A549 (cell line): Measurements from ENCODE around the gene NHERF1. TPM values are rescaled to one million over a fixed set of nuclear protein-coding genes. Genes with fewer than 3 reads are reported as not detected.
A peak's percentile ranks its signal among the peaks of the same experiment; 100 is the strongest.

Experiments used
- ATAC-seq, 2 experiments: fragments of 200-7000 bp in 1 of 2; fragments of >200 bp in 1 of 2; cut with Nextera tagmentation in 1 of 2; cut with Tn5 transposase in 1 of 2; 3 replicates each; pipeline versions ENCODE4 v1.8.0 to v1.9.1; 2018 to 2020; ENCODE audit warnings: mild to moderate bottlenecking in 1 of 2, moderate library complexity in 1 of 2
- CTCF ChIA-PET: fragments of 300-600 bp; sonication (Branson Sonifier 250); formaldehyde crosslinking; extraction: SDS; loops from one replicate; lab custom pipeline; 2021; ENCODE audit warnings: antibody characterized with exemption, inconsistent platforms; lab: Yijun Ruan, JAX
- POLR2A ChIA-PET: fragments of 350-600 bp; formaldehyde crosslinking; extraction: SDS; loops from one replicate; lab custom pipeline; 2021; ENCODE audit warnings: antibody characterized with exemption, inconsistent platforms; lab: Yijun Ruan, JAX
- DNase-seq, 2 experiments: peaks; one replicate each; pipeline versions ENCODE4 v3.0.0 to v3.0.0-alpha.2; 2011 to 2016; ENCODE audit warnings: low read depth in 1 of 2, low spot score in 1 of 2
- FAIRE-seq: peaks from 2 replicates; lab custom pipeline; 2011; peaks lifted over from hg19 to GRCh38; lab: Jason Lieb, UNC
- H3K27ac ChIP-seq, 2 experiments: fragments of >200 bp; sonication (Bioruptor Twin); formaldehyde crosslinking; 3 replicates each; pipeline ENCODE4 v1.5.1; 2016 to 2017
- H3K4me1 ChIP-seq: fragments of >200 bp; sonication (Bioruptor Twin); formaldehyde crosslinking; 3 replicates; pipeline ENCODE4 v1.6.1; 2016
- H3K4me2 ChIP-seq: fragments of >200 bp; sonication (Bioruptor Twin); formaldehyde crosslinking; 3 replicates; pipeline ENCODE4 v1.6.1; 2016
- H3K4me3 ChIP-seq: fragments of >200 bp; sonication (Bioruptor Twin); formaldehyde crosslinking; 3 replicates; pipeline ENCODE4 v1.5.1; 2016
- H3K9me3 ChIP-seq: fragments of >200 bp; sonication (Bioruptor Twin); formaldehyde crosslinking; 3 replicates; pipeline ENCODE4 v1.6.1; 2016
- BCL3 ChIP-seq: fragments of >200 bp; sonication (Bioruptor Twin); formaldehyde crosslinking; IDR thresholded peaks from 3 replicates; pipeline ENCODE4 v1.6.1; 2016
- CHD2 ChIP-seq: fragments of 150-350 bp; IDR thresholded peaks from 2 replicates; pipeline ENCODE4 v1.6.1; 2014; ENCODE audit warnings: low read length; ENCODE audit not compliant: partially characterized antibody
- CTCF ChIP-seq: fragments of >200 bp; sonication (Bioruptor Twin); formaldehyde crosslinking; IDR thresholded peaks from 3 replicates; pipeline ENCODE4 v1.5.1; 2016
- FOSL2 ChIP-seq, 2 experiments: fragments of 450-650 bp in 1 of 2; fragments of >200 bp in 1 of 2; sonication (Bioruptor Twin) in 1 of 2; formaldehyde crosslinking; IDR thresholded peaks; 2 replicates each; pipeline versions ENCODE4 v1.5.0 to v1.6.1; 2016 to 2020; ENCODE audit warnings: mild to moderate bottlenecking in 1 of 2, moderate library complexity in 1 of 2
- FOXS1 ChIP-seq: fragments of 250-450 bp; sonication (Bioruptor Pico); IDR thresholded peaks from 2 replicates; pipeline ENCODE4 v1.5.0; 2020; ENCODE audit warnings: mild to moderate bottlenecking, moderate library complexity
- HOXB13 ChIP-seq: fragments of 250-450 bp; sonication (Bioruptor Pico); IDR thresholded peaks from 2 replicates; pipeline ENCODE4 v1.5.0; 2020; ENCODE audit warnings: low read depth, mild to moderate bottlenecking, moderate library complexity
- MAZ ChIP-seq: fragments of 150-350 bp; IDR thresholded peaks from 2 replicates; pipeline ENCODE4 v1.6.1; 2014; ENCODE audit warnings: antibody characterized with exemption, low read depth, low read length, borderline replicate concordance
- NFE2L2 ChIP-seq: fragments of 150-350 bp; conservative IDR thresholded peaks from 2 replicates; pipeline ENCODE4 v1.6.1; 2014; ENCODE audit warnings: low read length
- NPAS2 ChIP-seq: fragments of 250-450 bp; sonication (Bioruptor Pico); IDR thresholded peaks from 2 replicates; pipeline ENCODE4 v1.8.0; 2022; ENCODE audit warnings: mild to moderate bottlenecking, moderate library complexity, borderline replicate concordance
- RAD21 ChIP-seq, 2 experiments: fragments of >200 bp in 1 of 2; sonication (Bioruptor Twin) in 1 of 2; formaldehyde crosslinking in 1 of 2; IDR thresholded peaks in 1 of 2; conservative IDR thresholded peaks in 1 of 2; 2 replicates in 1 of 2; 3 replicates in 1 of 2; pipeline ENCODE4 v1.6.1; 2012 to 2018; ENCODE audit warnings: inconsistent platforms in 1 of 2
- RARB ChIP-seq: fragments of 250-450 bp; sonication (Bioruptor Pico); IDR thresholded peaks from 2 replicates; pipeline ENCODE4 v1.8.0; 2021; ENCODE audit warnings: mild to moderate bottlenecking, moderate library complexity
- SMC3 ChIP-seq: fragments of >200 bp; sonication (Bioruptor Twin); formaldehyde crosslinking; IDR thresholded peaks from 3 replicates; pipeline ENCODE4 v1.6.1; 2018; ENCODE audit warnings: inconsistent platforms
- ZC3H11A ChIP-seq: fragments of 450-650 bp; IDR thresholded peaks from 2 replicates; pipeline ENCODE4 v1.6.1; 2014; ENCODE audit warnings: antibody characterized with exemption, mild to moderate bottlenecking
- WGBS: methylation state at CpG from one replicate; pipeline ENCODE4 v1.1.6; 2017; ENCODE audit errors: missing lambda C conversion rate; 5-methylcytosine and 5-hydroxymethylcytosine counted together
- polyA plus RNA-seq, 4 experiments: library from polyadenylated mRNA; depleted of rRNA in 3 of 4; stranded (reverse); fragments of >200 nt; fragmentation: RNase III in 1 of 4; extraction: RNeasy Plus Mini Kit Qiagen cat#74134 plus additional on column Dnase treatment in 1 of 4; gene quantifications; 2 replicates in 3 of 4; 3 replicates in 1 of 4; pipeline ENCODE4 v1.2.3, GENCODE V29; 2011 to 2017
- TF ChIP-seq, protein P1 (sequence below): fragments of 450-650 bp; IDR thresholded peaks from 2 replicates; pipeline ENCODE4 v1.6.1; 2014; ENCODE audit warnings: antibody characterized with exemption

Gene NHERF1
- polyA plus RNA-seq, 2 of the 4 experiments (the other 2 are of a cell fraction) = 41.5 to 51.5 TPM

DNA sequence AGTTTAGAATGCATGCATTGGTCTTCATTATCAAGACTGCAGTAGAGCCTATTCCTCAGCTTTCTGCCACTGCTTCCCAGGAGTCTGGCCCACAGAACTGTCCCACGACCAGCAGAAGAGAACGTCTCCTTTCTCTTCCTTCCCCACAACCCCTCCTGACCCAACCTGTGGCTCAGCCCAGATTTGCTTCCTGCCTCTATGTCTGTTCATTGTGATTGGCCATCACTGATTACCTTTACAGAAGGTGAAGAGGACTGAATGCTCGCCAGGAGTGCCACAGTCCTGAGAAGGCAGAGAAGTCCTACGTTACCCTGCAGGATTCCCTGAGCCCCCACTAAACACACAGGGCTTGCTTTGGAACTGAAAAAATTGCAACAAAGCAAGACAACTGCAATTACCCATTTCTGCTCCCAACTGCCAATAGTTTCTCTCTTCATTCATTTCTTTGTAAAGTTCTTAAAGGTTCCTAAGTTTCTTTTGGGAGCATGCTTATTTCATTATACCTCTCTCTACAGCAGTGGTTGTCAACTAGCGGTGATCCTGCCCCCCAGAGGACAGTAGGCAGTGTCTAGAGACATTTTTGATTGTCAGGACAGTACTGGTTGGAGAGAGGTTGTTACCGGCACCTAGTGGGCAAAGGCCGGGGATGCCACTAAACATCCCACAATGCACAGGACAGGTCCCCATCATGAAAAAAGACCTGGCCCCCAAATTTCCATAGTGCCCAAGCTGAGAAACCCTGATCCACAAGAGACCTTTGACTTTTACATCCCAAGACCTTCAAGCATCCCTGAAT lies 32.2 kb downstream of the NHERF1 start:
- CTCF ChIA-PET = interaction anchor here (1.0 to 53.6 kb wide), 10 partner anchors 6 to 214 kb away, joined by 3 to 1302 read pairs (median 21); partner anchors contain the start of genes FDXR, GRIN2C, NAT9 and NHERF1

GRCh38 chr17:74782571-74782970 lies 34.1 kb downstream of the NHERF1 start:
- Histone ChIP-seq H3K4me3 (no peak overlapping the region), H3K4me2 (no peak overlapping the region), H3K27ac (no peak overlapping the region), H3K4me1 (peaks cover 5% of the 10 kb centered on the region; the same call in 1 of the 3 replicates), H3K9me3 (no peaks in the 10 kb centered on the region)
- CTCF ChIA-PET = interaction anchor here (1.0 to 53.6 kb wide), 12 partner anchors 7 to 226 kb away, joined by 3 to 1302 read pairs (median 8); partner anchors contain the start of genes FDXR, GRIN2C, NAT9 and NHERF1
- POLR2A ChIA-PET = no interaction called here
- no peak for DNase-seq
- no peak for ATAC-seq
- FAIRE-seq = peak; percentile 7
- no peak for TF ChIP-seq MAZ
- TF ChIP-seq BCL3 = no peak
- no peak for TF ChIP-seq FOXS1 (CRISPR knock-in tag)
- no peak for TF ChIP-seq RARB (CRISPR knock-in tag)
- TF ChIP-seq RAD21 (conservative IDR thresholded peaks at IDR 0.05 in 1 of 2, IDR thresholded peaks at IDR 0.05 in 1 of 2) = no peak
- no peak for TF ChIP-seq ZC3H11A
- no peak for TF ChIP-seq SMC3
- TF ChIP-seq CTCF = no peak
- TF ChIP-seq FOSL2 (IDR thresholded peaks at IDR 0.05) = no peak
- no peak for TF ChIP-seq FOSL2 (CRISPR knock-in tag; IDR thresholded peaks at IDR 0.05)
- 89% methylated on average over 5 of the region's 5 CpGs for WGBS

More for the DNA sequence above, 32.2 kb downstream of the NHERF1 start:
- peak; percentile 76 to 81 for ATAC-seq
- TF ChIP-seq, protein P1, sequence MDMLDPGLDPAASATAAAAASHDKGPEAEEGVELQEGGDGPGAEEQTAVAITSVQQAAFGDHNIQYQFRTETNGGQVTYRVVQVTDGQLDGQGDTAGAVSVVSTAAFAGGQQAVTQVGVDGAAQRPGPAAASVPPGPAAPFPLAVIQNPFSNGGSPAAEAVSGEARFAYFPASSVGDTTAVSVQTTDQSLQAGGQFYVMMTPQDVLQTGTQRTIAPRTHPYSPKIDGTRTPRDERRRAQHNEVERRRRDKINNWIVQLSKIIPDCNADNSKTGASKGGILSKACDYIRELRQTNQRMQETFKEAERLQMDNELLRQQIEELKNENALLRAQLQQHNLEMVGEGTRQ = no peak
- peak; percentile 58 for TF ChIP-seq SMC3
- peak; percentile 71 for TF ChIP-seq CTCF
- no peak for TF ChIP-seq CHD2
- TF ChIP-seq RARB (CRISPR knock-in tag) = no peak
- TF ChIP-seq NFE2L2 = no peak
- no peak for TF ChIP-seq HOXB13
- peak; percentile 55 to 69 for TF ChIP-seq RAD21 (conservative IDR thresholded peaks at IDR 0.05 in 1 of 2, IDR thresholded peaks at IDR 0.05 in 1 of 2)
- no peak for TF ChIP-seq NPAS2 (CRISPR knock-in tag)
- TF ChIP-seq, all 56 proteins: peak for 3
- 43% methylated on average over 7 of the region's 7 CpGs for WGBS
- Histone ChIP-seq H3K4me2 (no peak overlapping the region), H3K9me3 (no peaks in the 10 kb centered on the region), H3K4me3 (no peak overlapping the region), H3K27ac (no peak overlapping the region), H3K4me1 (peaks cover 10% of the 10 kb centered on the region; the same call in 2 of the 3 replicates)
- peak; percentile 76 to 88 for DNase-seq
- POLR2A ChIA-PET = no interaction called here
- FAIRE-seq = no peak
